ENCODE data around the gene DDT.

DNA sequence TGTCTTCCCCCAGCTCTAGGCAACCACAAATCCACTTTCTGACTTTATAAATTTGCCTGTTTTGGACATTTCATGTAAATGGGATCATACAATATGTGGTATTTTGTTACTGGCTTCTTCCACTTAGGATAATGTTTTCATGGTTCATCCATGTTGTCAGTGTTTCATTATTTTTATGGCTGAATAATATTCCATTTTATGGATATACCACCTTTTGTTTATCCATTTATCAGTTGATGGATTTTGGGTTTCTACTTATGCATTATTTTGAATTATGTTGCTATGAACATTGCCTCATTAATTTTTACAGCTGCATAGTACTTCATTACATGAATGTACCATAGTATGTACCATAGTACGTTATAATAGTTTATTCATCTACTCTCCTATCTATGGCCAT is 41.9 kb upstream of the DDT start:
- TF ChIP-seq, protein P1, sequence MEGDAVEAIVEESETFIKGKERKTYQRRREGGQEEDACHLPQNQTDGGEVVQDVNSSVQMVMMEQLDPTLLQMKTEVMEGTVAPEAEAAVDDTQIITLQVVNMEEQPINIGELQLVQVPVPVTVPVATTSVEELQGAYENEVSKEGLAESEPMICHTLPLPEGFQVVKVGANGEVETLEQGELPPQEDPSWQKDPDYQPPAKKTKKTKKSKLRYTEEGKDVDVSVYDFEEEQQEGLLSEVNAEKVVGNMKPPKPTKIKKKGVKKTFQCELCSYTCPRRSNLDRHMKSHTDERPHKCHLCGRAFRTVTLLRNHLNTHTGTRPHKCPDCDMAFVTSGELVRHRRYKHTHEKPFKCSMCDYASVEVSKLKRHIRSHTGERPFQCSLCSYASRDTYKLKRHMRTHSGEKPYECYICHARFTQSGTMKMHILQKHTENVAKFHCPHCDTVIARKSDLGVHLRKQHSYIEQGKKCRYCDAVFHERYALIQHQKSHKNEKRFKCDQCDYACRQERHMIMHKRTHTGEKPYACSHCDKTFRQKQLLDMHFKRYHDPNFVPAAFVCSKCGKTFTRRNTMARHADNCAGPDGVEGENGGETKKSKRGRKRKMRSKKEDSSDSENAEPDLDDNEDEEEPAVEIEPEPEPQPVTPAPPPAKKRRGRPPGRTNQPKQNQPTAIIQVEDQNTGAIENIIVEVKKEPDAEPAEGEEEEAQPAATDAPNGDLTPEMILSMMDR (IDR thresholded peaks at IDR 0.05) = no peak
- TF ChIP-seq EP300 (IDR thresholded peaks at IDR 0.05) (no peak), POLR2AphosphoS5 (IDR thresholded peaks at IDR 0.05) (no peak), POLR2A (IDR thresholded peaks at IDR 0.05) (no peak)
